ENCODE data around the gene SLC22A13. TPM values are rescaled to one million over a fixed set of nuclear protein-coding genes. Genes with fewer than 3 reads are reported as not detected.

The SLC22A13 gene, protein sequence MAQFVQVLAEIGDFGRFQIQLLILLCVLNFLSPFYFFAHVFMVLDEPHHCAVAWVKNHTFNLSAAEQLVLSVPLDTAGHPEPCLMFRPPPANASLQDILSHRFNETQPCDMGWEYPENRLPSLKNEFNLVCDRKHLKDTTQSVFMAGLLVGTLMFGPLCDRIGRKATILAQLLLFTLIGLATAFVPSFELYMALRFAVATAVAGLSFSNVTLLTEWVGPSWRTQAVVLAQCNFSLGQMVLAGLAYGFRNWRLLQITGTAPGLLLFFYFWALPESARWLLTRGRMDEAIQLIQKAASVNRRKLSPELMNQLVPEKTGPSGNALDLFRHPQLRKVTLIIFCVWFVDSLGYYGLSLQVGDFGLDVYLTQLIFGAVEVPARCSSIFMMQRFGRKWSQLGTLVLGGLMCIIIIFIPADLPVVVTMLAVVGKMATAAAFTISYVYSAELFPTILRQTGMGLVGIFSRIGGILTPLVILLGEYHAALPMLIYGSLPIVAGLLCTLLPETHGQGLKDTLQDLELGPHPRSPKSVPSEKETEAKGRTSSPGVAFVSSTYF
- total RNA-seq, result under 1 TPM in 2 of 4 donors, not detected in 2; 0.48 to 0.76 TPM

DNA sequence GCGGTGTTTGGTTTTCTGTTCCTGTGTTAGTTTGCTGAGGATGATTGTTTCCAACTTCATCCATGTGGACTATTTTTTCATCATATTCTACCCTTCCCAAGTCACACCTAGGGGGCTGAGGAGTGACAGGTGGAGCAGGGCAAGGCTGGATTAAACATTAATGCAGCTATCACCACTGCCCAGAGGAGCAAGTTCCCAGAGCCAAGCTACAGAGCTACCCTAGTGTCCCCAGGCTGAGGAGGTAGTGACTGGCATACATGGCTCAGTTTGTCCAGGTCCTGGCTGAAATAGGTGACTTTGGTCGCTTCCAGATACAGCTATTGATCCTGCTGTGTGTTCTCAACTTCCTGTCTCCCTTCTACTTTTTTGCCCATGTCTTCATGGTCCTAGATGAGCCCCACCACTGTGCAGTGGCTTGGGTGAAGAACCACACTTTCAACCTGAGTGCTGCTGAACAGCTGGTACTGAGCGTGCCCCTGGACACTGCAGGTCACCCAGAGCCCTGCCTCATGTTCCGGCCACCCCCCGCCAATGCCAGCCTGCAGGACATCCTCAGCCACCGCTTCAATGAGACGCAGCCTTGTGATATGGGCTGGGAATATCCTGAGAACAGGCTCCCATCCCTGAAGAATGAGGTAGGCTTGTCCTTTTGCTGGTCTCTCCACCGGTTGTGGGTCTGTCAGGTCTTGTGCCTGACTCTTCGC, at the start of gene SLC22A13:
Gene SLC22A13 (plus strand): TSS at position 209 of the 704 bp plus-strand sequence. CDS start 49 bp downstream, at position 258.
- Histone ChIP-seq H3K27me3 (no peaks in the 10 kb centered on the region), H3K4me3 (no peak within 1 kb of the TSS), H3K4me1 (peaks cover 0 to 10% (median 4%) of the 10 kb centered on the region in 3 donors), H3K36me3 (peaks cover 0 to 11% (median 0%) of the 10 kb centered on the region in 3 donors), H3K27ac (no peak within 1 kb of the TSS), H3K9me3 (no peaks in the 10 kb centered on the region)
- DNase-seq, result no peak
- TF ChIP-seq POLR2A (IDR thresholded peaks at IDR 0.05), result no peak
- TF ChIP-seq, protein P1, sequence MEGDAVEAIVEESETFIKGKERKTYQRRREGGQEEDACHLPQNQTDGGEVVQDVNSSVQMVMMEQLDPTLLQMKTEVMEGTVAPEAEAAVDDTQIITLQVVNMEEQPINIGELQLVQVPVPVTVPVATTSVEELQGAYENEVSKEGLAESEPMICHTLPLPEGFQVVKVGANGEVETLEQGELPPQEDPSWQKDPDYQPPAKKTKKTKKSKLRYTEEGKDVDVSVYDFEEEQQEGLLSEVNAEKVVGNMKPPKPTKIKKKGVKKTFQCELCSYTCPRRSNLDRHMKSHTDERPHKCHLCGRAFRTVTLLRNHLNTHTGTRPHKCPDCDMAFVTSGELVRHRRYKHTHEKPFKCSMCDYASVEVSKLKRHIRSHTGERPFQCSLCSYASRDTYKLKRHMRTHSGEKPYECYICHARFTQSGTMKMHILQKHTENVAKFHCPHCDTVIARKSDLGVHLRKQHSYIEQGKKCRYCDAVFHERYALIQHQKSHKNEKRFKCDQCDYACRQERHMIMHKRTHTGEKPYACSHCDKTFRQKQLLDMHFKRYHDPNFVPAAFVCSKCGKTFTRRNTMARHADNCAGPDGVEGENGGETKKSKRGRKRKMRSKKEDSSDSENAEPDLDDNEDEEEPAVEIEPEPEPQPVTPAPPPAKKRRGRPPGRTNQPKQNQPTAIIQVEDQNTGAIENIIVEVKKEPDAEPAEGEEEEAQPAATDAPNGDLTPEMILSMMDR (IDR thresholded peaks at IDR 0.05), result no peak
- intact Hi-C loops (cut with DNase I), result no loop called here
- 90 to 93% methylated on average over 8 to 9 of the region's 9 CpGs for WGBS, 2 donors

DNA sequence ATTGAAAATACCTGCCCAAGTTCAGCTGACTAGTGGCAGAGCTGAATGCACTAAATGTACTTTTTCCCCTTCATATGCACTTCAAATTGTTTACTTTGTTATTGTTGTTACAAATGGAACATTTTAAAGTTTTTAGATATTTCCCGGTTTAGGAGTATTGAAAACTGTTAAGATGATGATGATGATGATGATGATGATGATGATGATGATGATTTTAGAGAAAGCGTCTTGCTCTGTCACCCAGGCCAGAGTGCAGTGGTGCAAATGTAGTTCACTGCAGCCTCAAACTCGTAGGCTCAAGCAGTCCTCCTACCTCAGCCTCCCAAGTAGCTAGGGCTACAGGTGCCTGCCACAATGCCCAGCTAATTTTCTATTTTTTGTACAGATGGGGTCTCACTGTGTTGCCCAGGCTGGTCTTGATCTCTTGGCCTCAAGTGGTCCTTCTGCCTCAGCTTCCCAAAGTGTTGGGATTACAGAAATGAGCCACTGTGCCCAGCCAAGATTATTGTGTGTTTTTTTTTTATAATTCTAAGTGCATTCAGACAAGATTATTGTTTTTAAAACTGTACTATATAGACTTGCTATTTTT, 45.9 kb upstream of the SLC22A13 start:
- TF ChIP-seq, protein P1 (IDR thresholded peaks at IDR 0.05), result no peak
- TF ChIP-seq POLR2A (IDR thresholded peaks at IDR 0.05), result no peak
- Histone ChIP-seq H3K36me3 (peaks cover 0 to 61% (median 6%) of the 10 kb centered on the region in 3 donors), H3K27ac (no peak overlapping the region), H3K4me3 (no peak overlapping the region), H3K9me3 (no peaks in the 10 kb centered on the region), H3K27me3 (no peaks in the 10 kb centered on the region), H3K4me1 (peaks cover 0 to 2% (median 0%) of the 10 kb centered on the region in 3 donors)
- WGBS, 2 donors, result 95 to 98% methylated on average over 3 of the region's 3 CpGs
- intact Hi-C loops (cut with DNase I), result no loop called here
- no peak for DNase-seq

DNA sequence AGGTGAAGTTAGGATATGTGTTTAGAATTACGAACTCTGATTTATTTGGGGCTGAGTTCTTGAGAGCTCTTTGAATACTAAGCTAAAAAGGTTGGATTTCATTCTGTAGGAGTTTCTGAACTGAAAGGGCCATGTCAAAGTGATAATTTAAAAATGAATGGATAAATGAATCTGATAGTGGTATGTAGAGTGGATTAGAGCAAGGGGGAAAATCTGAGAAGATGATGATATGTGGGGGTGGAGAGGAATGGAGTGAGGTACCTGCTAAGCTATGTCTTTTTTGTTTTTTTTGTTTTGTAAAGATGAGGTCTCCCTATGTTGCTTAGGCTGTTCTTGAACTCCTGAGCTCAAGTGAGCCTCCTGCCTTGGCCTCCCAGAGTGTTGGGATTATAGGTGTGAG, 44.6 kb upstream of the SLC22A13 start:
- no peak for DNase-seq
- intact Hi-C loops (cut with DNase I), result no loop called here
- Histone ChIP-seq H3K27me3 (no peaks in the 10 kb centered on the region), H3K4me1 (no peaks in the 10 kb centered on the region), H3K9me3 (no peaks in the 10 kb centered on the region), H3K27ac (no peak overlapping the region), H3K36me3 (peaks cover 0 to 74% (median 6%) of the 10 kb centered on the region in 3 donors), H3K4me3 (no peak overlapping the region)
- WGBS, 2 donors, result 100% methylated on average over 1 of the region's 1 CpG
- TF ChIP-seq POLR2A (IDR thresholded peaks at IDR 0.05), result no peak
- TF ChIP-seq, protein P1 (IDR thresholded peaks at IDR 0.05), result no peak

DNA sequence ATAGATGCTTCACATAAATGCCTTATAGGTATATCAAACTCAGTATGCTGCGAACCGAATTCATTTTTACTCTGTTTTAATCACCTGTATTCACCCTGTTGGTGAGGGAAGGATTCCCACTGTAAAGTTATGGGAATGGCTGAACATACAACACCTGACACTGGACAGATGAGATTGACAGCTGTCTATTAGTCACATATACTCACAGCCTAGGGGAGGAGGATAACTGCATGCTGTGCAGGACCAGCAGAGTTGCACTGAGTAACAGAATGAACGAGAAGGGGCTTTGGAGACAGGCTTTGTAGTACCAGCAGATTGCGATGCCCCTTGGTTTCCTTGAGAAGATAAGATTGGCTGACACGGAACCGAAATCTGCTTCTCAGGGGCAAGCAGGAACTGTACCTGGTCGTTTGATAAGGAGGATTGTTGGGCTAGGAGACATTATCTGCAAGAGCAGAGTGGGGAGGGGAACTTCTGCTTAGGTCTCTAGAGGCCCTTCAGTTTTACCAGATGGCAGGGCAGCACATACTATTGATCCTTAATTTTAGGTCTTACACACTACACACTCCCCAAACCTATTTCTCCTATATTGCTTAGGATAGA, 43.5 kb upstream of the SLC22A13 start:
- H3K9me3 ChIP-seq, result no peaks in the 10 kb centered on the region
- H3K4me1 ChIP-seq, result no peaks in the 10 kb centered on the region
- H3K4me3 ChIP-seq, result no peak overlapping the region
- H3K27me3 ChIP-seq, result no peaks in the 10 kb centered on the region
- WGBS, 2 donors, result 83 to 87% methylated on average over 7 of the region's 7 CpGs
- no peak overlapping the region for H3K27ac ChIP-seq
- no peak for TF ChIP-seq POLR2A (IDR thresholded peaks at IDR 0.05)
- TF ChIP-seq, protein P1 (IDR thresholded peaks at IDR 0.05), result no peak
- DNase-seq, result no peak
- H3K36me3 ChIP-seq, result peaks cover 0 to 75% (median 9%) of the 10 kb centered on the region in 3 donors
- intact Hi-C loops (cut with DNase I), result no loop called here

Measured in esophagus squamous epithelium (tissue), 5 donors.